ENCODE measurements around the gene LILRB5. TPM values are rescaled to one million over a fixed set of nuclear protein-coding genes. Genes with fewer than 3 reads are reported as not detected.
A peak's percentile ranks its signal among the peaks of the same experiment; 100 is the strongest.

LILRB5 gene
- total and polyA plus RNA-seq, 9 of the 15 experiments (the other 6 are each of a cell fraction or from before 2014, with no cell fraction given): not detected

GRCh38 chr19:54231077-54231931, 25.8 kb downstream of the LILRB5 start (continued):
- TF ChIP-seq TAF15 (IDR thresholded peaks at IDR 0.05; ENCODE audit: low read depth, low read length) (no peak), CAMTA2 (CRISPR knock-in tag; conservative IDR thresholded peaks at IDR 0.05) (no peak), NONO (IDR thresholded peaks at IDR 0.05; ENCODE audit: low read depth in 2 of 2, low read length in 1 of 2) (no peak), SUPT5H (IDR thresholded peaks at IDR 0.05) (no peak), ZNF23 (CRISPR knock-in tag; IDR thresholded peaks at IDR 0.05) (no peak), ZNF197 (CRISPR knock-in tag; IDR thresholded peaks at IDR 0.05; ENCODE audit: low read depth) (no peak), TGIF2 (CRISPR knock-in tag; IDR thresholded peaks at IDR 0.05) (no peak), STAG1 (CRISPR knock-in tag; IDR thresholded peaks at IDR 0.05; ENCODE audit: borderline replicate concordance) (peak; percentile 72; the same call in 1 of the 2 replicates), CC2D1A (IDR thresholded peaks at IDR 0.05) (peak; percentile 91), HMG20B (CRISPR knock-in tag; IDR thresholded peaks at IDR 0.05) (no peak), ZNF766 (CRISPR knock-in tag; conservative IDR thresholded peaks at IDR 0.05) (no peak), ZNF134 (CRISPR knock-in tag; conservative IDR thresholded peaks at IDR 0.05) (no peak), VEZF1 (CRISPR knock-in tag; IDR thresholded peaks at IDR 0.05) (peak; percentile 46; the same call in 1 of the 2 replicates), PRDM10 (IDR thresholded peaks at IDR 0.05; ENCODE audit: partially characterized antibody) (peak; percentile 5), EP300 (IDR thresholded peaks at IDR 0.05; ENCODE audit: low read length) (peak; percentile 38; the same call in 1 of the 2 replicates), MAX (CRISPR knock-in tag; IDR thresholded peaks at IDR 0.05) (0 out of 2 replicates have a peak, but pooled peaks have one; percentile 1), ZBTB1 (CRISPR knock-in tag; IDR thresholded peaks at IDR 0.05; ENCODE audit: borderline replicate concordance, low read depth) (no peak)
- TF ChIP-seq, protein P1, sequence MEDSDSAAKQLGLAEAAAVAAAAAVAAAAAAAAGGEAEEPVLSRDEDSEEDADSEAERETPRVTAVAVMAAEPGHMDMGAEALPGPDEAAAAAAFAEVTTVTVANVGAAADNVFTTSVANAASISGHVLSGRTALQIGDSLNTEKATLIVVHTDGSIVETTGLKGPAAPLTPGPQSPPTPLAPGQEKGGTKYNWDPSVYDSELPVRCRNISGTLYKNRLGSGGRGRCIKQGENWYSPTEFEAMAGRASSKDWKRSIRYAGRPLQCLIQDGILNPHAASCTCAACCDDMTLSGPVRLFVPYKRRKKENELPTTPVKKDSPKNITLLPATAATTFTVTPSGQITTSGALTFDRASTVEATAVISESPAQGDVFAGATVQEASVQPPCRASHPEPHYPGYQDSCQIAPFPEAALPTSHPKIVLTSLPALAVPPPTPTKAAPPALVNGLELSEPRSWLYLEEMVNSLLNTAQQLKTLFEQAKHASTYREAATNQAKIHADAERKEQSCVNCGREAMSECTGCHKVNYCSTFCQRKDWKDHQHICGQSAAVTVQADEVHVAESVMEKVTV (CRISPR knock-in tag; IDR thresholded peaks at IDR 0.05): peak; percentile 95
- TF ChIP-seq, protein P2, sequence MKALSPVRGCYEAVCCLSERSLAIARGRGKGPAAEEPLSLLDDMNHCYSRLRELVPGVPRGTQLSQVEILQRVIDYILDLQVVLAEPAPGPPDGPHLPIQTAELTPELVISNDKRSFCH (CRISPR knock-in tag; IDR thresholded peaks at IDR 0.05): no peak
- TF ChIP-seq, protein P2 (tag; IDR thresholded peaks at IDR 0.05): peak; percentile 53
